Endothelial cell of hepatic sinusoid (primary cell): ENCODE measurements around the gene CTBP2.

Experiments used
- in situ Hi-C: cut with HindIII; loops from 2 replicates; pipeline ENCODE4 v1.10.0; 2017; ENCODE audit warnings: low sequenced_read_pairs

CTBP2 gene

GRCh38 chr10:124962421-124962820, 197.9 kb downstream of the CTBP2 start:
- in situ Hi-C loops = no loop called here

- in situ Hi-C loops = no loop called here
These were observed 199.2 kb downstream of the CTBP2 start for GRCh38 chr10:124961248-124961570.

- in situ Hi-C loops = no loop called here
These were observed 200.8 kb downstream of the CTBP2 start for GRCh38 chr10:124959564-124959963.

GRCh38 chr10:124957404-124957947, 202.9 kb downstream of the CTBP2 start:
- in situ Hi-C loops = no loop called here

GRCh38 chr10:124956764-124957163, 203.6 kb downstream of the CTBP2 start:
- in situ Hi-C loops = no loop called here

- in situ Hi-C loops = no loop called here
These were observed 204.5 kb downstream of the CTBP2 start for GRCh38 chr10:124955868-124956267.

GRCh38 chr10:124955243-124955642, 205.1 kb downstream of the CTBP2 start:
- in situ Hi-C loops = no loop called here

GRCh38 chr10:124953421-124953820, 206.9 kb downstream of the CTBP2 start:
- in situ Hi-C loops = no loop called here

- in situ Hi-C loops = no loop called here
These were observed 208.2 kb downstream of the CTBP2 start for GRCh38 chr10:124952123-124952522.

- in situ Hi-C loops = no loop called here
These were observed 210.8 kb downstream of the CTBP2 start for GRCh38 chr10:124949543-124949942.

GRCh38 chr10:124946945-124947344, 213.4 kb downstream of the CTBP2 start:
- in situ Hi-C loops = no loop called here

- in situ Hi-C loops = loop anchor here (5.0 kb wide), 2 partner anchors 68 to 82 kb away; no protein-coding TSS in a partner anchor
These were observed 215.4 kb downstream of the CTBP2 start for GRCh38 chr10:124944982-124945381.

GRCh38 chr10:124943301-124944092, 216.9 kb downstream of the CTBP2 start:
- in situ Hi-C loops = loop anchor here (5.0 kb wide), 2 partner anchors 66 to 84 kb away; no protein-coding TSS in a partner anchor

- in situ Hi-C loops = loop anchor here (5.0 kb wide), 2 partner anchors 65 to 85 kb away; no protein-coding TSS in a partner anchor
These were observed 217.8 kb downstream of the CTBP2 start for GRCh38 chr10:124942317-124943169.

- in situ Hi-C loops = loop anchor here (5.0 kb wide), 2 partner anchors 65 to 85 kb away; no protein-coding TSS in a partner anchor
These were observed 218.5 kb downstream of the CTBP2 start, which contains the start of gene ZRANB1 for GRCh38 chr10:124941823-124942222. Gene ZRANB1 (plus strand): TSS chr10:124942123. CDS start chr10:124942494, 371 bp downstream.

GRCh38 chr10:124939290-124939689, 221.1 kb downstream of the CTBP2 start:
- in situ Hi-C loops = no loop called here

GRCh38 chr10:124936813-124937212, 223.6 kb downstream of the CTBP2 start:
- in situ Hi-C loops = no loop called here

GRCh38 chr10:124935946-124936345, 224.4 kb downstream of the CTBP2 start:
- in situ Hi-C loops = no loop called here
